Prostate gland (tissue), 2 donors: ENCODE results near the gene SPIRE2.

Experiments used
- CTCF ChIP-seq, 4 experiments: fragments of 200-600 bp in 2 of 4; fragments of 450-650 bp in 2 of 4; sonication (generic) in 2 of 4; IDR thresholded peaks; 1 replicate in 3 of 4; 2 replicates in 1 of 4; pipeline ENCODE4 v1.5.1; 2016 to 2019; ENCODE audit warnings: antibody characterized with exemption in 4 of 4, mild to moderate bottlenecking in 2 of 4, moderate library complexity in 2 of 4
- POLR2A ChIP-seq: fragments of 450-650 bp; IDR thresholded peaks from one replicate; pipeline ENCODE4 v1.6.1; 2016; ENCODE audit warnings: antibody characterized with exemption, mild to moderate bottlenecking
- POLR2AphosphoS5 ChIP-seq: sonication (generic); formaldehyde crosslinking; IDR thresholded peaks from one replicate; pipeline ENCODE4 v1.6.1; 2017; ENCODE audit warnings: antibody characterized with exemption

- TF ChIP-seq POLR2A (no peak), CTCF (IDR thresholded peaks at IDR 0.05) (no peak), POLR2AphosphoS5 (no peak)
These were observed 70.1 kb downstream of the SPIRE2 start for GRCh38 chr16:89898201-89898967.
